HUDEP-2 (cell line): ENCODE results near the gene CCDC160.
"Not testable (repeated sequence)": the region's sequence is repeated elsewhere in the genome, so short reads cannot be mapped to it uniquely, and the experiment has no call there.

Source experiments
- DNase-seq, 76 experiments: peaks; one replicate each; lab custom pipeline; 2025; ENCODE audit not compliant: unreplicated experiment in 76 of 76; lab: John Stamatoyannopoulos, UW

The CCDC160 gene

DNA sequence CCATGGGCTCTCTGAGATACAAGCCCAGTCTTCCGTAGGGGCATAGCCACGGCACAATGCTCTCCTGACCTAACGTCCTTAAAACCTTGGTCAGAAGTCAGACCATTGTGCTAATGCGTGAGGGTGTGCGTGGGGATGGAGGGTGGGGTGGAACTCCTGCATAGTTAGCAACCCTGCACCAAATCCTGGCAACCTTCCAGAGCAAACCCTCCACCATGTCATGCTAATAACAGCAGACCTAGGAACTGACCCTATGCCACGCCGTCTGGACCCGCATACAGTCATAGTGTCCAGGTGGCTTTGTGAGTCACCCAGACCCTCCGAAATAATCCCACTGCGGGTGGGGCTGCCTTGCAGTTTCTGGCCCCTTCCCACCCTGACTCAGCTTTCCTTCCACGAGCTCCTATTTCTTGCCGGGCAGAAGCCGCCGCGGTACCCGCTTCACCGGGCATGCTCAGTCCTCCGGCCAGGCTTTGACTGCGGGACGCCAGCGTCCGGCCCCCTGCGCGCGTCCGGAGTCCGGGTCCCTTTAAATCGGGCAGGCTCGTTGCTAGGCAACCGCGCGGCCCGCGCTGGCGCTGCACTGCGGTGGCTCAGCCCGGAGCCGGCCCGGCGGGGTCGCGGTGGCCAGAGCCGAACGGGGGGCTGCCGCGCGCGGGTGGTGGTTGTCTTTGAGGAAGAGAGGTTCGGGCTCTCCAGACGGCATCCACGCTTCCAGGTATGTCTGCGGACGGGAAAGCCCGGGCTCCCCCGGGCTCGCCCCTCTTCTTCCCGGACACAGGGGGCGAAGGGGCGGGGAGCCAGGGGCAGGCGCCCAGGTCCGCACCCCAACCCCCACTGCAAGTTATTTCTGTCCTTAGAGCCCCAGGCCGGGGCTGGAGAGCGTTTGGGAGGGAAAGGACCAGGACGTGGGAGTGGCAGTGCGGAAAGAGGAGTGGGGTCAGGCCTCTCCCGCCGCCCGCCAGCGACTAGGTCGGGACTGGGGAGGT lies at the start of gene CCDC160:
TSS of gene CCDC160 (plus strand) at position 557 of the 989 bp plus-strand sequence. CDS start 7,619 bp downstream, outside the sequence.
- DNase-seq, result no peak

DNA sequence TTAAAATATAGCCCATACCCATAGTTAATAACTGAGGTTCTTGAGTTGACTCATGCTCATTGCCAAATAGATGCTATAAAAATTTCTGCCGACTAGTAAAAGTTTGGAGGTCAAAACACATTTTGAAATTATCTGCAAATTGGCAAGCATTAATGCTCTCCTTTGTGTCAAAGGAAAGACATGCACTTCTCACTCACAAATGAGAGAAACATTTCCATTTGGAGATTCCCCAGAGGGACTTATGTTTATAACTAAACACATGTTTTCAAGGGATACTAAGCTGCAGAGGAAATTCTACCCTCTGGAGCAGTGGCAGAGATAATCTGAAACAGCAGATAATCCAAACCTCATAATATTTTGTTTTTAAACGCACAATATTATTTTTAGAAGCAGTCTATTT lies 45.7 kb upstream of the CCDC160 start:
- DNase-seq, result no peak

DNA sequence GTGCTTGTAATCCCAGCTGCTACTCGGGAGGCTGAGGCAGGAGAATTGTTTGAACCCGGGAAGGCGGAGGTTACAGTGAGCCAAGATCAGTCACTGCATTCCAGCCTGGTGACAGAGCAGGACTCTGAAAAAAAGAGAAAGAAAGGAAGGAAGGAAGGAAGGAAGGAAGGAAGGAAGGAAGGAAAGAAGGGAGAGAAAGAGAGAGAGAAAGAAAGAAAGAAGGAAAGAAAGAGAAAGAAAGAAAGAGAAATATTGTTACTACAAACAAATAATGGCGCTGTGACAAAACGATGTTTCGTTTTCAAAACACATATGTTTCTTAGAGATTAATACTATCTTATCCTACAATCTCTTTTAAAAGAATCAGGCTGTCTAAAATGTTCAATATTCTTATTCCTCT lies 42.1 kb upstream of the CCDC160 start:
- no peak for DNase-seq

DNA sequence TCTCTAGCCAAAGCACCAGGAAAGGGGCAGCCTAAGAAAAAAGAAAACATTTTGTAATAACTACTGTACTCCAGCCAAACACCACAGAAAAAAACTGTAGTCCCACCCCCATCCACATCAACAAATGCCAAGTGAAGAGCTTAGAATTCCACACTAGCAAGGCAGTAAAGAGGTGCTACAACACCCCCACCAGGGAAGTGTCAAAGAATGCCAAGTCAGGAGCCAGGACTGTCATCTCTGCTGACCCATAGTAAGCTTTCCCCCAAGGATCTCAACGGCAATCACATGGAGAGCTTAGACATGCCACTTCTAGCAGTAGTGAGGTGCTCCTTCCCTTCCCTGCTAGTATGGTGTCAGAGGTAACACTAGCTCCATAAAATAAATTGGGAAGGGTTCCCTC lies 34.4 kb upstream of the CCDC160 start:
- DNase-seq, result no peak

DNA sequence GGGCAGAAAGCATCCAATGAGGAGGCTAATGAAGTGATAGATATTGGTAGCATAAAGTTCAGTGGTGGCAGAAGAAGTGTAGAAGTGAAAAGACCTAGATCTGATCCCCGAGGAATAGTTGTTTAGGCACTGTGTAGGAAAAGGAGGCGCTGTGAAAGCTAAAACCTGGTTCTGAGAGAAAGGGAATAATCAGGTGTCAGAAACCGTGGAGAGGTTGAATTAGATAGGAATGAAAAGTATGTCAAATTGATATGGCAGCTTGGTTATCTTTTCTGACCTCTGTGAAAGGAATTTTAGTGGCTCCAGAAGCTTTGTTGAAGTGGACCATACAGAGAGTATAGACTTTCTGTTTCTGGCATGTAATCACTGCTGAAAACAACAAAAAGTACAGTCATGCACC lies 30.8 kb upstream of the CCDC160 start:
- DNase-seq, result no peak

DNA sequence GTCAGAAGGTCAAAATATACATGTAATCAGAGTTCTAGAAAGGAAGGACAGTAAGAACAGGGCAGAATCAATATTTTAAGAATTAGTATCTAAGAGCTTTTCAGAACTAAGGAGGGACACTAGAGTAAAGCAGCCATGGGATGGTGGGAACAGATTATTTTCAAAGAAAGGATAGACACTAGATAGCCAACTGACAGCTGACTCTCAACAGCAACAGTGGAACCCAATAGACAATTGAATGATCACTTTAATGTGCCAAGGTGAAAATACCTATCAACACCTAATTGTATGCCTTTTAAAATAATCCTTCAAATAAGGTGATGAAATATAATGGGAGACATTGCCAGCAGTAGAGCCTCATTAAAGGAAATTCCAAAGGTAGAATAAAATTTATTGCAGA lies 26.5 kb upstream of the CCDC160 start:
- DNase-seq, result no peak

DNA sequence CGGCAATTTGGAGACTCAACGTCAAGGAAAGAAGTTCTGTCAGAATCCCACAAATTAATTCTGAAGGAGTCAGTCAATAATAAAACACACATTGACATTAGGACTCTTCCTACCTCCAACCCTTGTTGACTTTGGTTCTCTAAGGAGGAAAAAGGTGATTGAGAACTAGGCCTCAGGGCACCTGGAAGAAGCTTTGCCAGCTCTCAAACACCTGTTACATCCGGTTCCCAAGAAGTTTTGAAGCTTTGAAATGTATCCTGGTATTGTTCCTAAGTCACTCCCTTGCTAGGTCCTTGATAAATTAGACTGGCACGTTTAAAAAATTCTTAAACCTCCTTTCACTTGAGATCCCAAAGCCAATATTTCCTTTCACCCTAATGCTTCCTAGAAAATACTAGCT lies 1.7 kb upstream of the CCDC160 start:
- DNase-seq, result no peak

DNA sequence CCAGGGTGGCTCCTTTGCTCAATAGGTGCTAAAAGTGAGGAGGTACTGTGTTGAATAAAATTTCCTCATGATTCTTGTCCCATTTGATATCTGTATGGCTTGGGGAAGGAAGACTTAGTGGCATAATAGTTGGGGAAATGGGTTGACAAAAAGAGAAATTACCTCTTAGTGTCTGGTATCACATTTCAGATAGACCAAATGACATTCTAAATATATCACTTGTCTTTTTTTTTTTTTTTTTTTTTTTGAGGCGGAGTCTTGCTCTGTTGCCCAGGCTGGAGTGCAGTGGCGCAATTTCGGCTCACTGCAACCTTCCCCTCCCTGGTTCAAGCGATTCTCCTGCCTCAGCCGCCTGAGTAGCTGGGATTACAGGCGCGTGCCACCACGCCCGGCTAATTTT lies 1.2 kb downstream of the CCDC160 start:
- not testable (repeated sequence) for DNase-seq

DNA sequence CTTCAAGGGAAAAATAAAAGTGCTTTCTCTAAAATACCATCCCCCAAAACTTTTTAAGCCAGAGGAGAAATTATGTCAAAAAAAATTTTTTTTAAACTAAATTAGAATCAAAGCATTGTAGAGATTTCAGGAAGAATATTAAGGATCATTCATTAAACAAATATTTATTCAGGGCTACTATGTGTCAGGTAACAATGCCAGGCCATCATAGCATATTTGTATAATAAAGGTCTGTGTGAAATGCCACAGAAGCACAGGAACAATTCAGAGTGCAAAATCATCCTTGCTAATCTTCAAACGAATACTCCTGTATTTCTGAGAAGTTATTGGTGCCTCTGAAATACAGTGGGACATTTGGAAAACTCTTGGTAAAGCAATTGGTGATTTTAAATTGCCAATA lies 2.0 kb downstream of the CCDC160 start:
- no peak for DNase-seq

DNA sequence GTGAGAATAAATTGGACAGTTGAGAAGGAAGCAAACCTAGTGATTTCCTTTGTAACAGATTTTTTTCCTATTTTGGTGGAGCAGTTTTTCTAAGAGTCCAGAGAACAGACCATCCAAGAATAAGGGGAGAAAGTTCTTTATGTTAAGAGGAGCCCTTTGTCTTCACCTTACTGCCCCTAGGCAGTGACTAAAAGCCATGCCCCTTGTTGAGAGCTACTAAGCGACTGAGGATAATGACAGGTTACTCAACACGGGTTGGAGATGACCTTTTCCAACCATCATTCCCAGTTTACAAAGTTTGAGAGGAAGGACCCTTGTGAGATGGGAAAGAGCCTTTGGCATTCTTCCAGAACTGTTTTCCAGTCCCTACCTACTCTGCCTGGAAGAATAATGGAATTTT lies 3.2 kb downstream of the CCDC160 start:
- DNase-seq, result no peak

DNA sequence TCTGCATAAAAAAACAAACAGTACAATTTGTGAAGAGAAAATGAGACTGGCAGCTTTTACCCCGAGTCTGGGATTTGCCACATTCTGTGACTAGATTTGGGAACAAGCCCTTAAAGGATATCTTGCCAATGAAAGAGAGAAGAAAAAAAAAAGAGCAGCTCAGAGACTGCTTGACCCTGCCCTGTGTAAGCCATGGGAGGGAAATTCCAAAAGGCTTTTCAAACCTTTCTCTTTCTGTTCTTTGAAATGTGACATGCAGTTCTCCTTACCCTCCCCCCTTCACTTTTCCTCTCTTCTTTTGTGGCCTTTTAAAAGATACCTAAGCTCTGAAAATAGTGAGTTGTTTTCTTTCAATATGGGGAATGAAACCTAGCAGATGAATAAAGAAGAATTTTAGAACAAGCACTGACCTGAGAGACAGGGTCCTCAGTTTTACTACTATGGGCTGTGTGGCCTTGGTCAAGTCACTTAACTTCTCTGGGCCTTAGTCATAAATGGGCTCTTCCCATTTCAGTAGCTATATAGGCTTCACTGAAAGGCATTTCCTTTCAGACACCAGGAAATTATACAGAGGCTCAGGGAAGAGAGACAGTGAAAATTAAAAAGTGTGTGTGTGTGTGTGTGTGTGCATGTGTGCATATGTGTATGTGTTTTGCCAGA lies 5.1 kb downstream of the CCDC160 start:
- no peak for DNase-seq

DNA sequence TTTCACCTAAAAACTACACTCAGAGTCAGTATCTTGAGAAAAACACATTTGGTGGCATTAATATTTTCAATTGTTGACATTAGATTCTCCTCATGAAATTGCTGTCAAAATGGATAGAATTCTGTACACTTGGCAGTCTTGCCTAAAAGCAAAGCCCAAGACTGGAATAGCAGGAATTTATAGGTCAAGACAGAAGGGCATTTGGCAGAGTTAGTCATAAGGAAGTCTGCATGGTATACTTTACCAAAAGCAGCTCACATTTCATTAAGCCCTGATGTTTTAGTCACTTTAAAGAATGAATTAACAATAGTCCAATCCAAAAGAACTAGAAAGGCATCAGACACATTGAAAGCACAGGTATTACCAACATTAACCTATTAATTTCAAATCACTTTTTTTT lies 7.1 kb downstream of the CCDC160 start:
- DNase-seq, result no peak

DNA sequence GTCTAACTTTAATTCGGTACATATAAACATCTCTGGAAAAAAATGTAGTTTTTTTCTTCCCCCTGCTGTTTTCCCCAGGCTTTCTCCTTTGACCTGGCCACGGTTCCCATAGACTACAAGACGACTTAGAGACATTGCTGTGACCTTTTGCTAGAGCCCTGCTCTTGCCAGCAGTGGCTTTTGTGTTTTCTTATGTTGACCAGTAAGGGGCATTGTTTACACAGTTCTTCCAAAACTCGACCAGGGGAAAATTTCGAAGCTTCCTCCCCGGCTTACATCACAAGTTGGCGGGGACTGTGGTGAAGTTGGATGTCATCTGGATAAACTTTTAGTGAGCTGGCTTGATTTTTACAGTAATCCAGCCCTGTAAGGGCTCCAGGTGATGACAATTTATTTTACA lies 9.3 kb downstream of the CCDC160 start:
- peak in 23 of 76 experiments; percentile 0 to 44 (median 7) for DNase-seq

DNA sequence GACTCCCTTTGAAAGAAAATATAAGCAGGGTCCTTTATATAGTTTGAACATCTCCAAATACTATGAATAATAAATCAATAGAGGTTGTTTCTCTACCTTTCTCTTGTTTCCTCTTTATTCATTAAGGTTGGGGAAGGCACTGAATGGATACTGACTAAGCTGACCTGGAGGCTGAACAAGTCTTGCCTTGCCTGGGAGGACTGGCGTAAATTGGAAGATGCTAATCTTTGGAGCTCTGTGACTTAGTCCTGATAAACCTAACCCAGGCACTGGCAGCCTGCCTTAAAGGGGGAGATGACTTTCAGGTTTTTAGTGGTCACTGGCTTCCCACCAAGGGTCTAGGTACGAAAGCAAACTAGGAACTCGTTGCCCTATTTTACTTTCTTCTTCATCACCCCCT lies 10.5 kb downstream of the CCDC160 start:
- DNase-seq, result peak in 2 of 76 experiments; percentile 0 to 5

DNA sequence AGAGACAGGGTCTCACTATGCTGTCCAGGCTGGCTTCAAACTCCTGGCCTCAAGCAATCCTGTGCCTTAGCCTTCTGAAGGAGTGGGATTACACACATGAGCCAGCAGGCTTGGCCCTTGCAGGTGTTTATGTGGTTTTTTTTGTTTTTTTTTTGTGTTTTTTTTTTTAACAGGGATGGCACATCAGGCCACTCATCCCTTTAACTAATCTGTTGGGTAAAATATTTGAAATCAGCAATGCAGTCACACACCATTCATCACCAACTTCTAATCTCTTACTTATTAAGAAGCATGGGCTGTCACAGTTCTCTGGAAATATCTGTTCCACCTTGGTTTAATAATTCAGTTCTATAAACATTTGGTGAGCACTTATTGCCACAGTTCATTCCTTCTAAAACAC lies 12.3 kb downstream of the CCDC160 start:
- no peak for DNase-seq

DNA sequence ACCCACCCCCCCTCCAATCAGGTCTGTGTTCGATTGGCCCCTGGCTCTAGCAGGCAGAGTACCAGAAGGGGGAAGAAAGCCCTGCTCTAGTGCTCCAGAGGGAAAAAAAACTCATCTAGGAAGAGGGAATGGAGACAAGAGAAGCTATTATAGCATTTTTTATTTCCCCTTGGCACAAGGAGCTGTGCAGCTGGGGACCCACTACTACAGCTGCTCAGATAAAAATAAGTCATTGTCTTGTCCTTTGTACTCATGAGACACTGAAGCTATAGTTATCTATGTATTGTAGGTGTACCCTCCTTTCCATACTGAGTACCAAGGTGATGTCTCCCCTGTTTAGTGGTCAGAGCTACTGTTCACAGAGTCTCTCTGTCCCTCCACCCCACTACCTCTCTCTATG lies 14.3 kb downstream of the CCDC160 start:
- DNase-seq, result no peak

DNA sequence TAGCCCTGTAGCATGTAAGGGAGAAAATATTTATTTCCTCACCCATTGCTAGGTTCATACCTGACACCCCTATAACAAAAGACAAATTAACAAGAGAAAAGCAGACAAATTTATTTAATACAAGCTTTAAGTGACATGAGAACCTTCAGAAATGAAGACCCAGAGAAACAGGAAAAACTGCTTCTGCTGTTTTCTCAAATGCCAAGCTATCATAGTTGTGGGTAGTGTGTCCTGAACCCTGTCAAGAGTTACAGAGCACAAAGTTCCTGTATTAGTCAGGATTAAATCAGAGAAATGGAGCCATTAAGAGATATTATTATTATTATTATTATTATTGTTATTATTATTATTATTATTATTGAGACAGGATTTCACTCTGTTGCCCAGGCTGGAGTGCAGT lies 17.5 kb downstream of the CCDC160 start:
- DNase-seq, result no peak

DNA sequence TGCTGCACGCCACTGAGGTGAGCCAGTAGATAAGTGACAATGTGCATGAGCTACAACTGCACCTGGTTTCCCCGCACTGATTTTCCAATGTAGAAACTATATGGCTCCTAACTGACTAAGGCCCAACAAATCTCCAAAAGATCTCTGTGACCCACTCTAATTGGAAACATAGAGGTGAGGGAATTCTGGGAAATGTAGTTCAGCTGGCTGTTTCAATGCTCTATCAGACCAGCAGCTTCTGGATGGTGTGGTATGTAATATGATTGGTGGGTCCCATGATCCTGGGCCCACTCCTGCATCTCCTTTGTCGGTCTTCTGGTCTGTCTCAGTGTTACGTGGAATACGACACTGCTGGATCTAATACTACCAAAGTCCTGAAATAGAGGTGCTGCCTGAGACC lies 18.6 kb downstream of the CCDC160 start:
- DNase-seq, result no peak

DNA sequence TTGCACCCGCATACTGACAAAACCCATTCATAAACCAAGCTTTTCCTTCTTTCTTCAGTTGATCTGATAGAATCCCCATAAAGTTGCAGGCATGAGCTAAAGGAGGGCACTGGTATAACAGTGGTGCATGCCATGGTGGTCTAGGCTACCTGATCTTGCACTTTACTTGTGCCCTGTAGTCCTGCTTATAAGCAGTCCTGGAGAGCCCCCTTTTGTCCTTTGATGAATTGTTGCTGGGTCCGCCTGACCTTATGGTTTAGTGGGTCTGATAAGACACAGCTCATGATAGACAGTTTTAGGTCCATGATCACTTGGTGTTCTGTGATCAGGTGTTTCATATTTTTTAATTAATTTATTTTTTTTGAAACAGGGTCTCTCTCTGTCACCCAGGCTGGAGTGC lies 19.7 kb downstream of the CCDC160 start:
- no peak for DNase-seq

DNA sequence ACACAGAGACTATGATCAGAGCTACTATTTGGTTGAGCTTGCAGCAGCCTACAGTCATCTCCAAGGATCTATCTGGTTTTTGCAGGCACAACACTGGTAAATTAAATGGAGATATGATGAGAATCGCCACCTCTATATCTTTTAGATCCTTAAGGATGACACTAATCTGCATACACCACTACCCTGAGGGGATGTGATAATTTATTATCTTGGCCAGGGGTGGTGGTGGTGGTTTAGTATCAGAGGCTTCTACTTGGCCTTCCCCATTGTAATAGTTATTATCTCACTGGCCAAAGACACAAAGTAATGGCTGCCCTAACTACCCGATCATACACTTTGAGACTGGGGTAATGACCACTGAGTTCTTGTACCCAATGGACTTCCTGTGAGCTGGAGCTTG lies 21.2 kb downstream of the CCDC160 start:
- DNase-seq, result peak in 42 of 76 experiments; percentile 1 to 76 (median 27)

DNA sequence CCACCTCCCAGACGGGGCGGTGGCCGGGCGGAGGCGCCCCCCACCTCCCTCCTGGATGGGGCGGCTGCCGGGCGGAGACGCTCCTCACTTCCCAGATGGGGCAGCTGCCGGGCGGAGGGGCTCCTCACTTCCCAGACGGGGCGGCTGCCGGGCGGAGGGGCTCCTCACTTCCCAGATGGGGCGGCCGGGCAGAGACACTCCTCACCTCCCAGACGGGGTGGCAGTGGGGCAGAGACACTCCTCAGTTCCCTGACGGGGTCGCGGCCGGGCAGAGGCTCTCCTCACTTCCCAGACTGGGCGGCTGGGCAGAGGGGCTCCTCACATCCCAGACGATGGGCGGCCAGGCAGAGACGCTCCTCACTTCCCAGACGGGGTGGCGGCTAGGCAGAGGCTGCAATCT lies 49.0 kb downstream of the CCDC160 start:
- DNase-seq, result not testable (repeated sequence)

DNA sequence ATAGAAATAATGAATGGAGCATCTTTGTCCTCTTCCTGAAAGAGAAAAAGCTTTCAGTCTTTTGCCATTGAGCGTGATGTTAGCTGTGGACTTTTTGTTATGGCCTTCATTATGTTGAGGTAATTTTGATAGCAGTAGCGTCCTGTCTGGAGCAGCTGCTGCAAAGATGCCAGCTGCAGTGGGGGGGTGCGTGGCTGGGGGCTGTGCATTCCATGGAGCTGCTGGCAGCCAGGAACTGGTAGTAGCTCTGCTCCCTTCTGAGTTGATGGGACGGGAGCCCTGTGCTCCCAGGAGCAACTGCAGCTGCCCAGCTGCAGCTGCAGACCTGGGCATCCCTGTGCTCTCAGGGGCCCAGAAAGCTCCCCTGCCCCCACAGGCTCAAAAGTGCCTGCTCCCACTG lies 50.4 kb downstream of the CCDC160 start:
- DNase-seq, result no peak
